H1 (cell line): ENCODE measurements around the gene FUT2. TPM values are rescaled to one million over a fixed set of nuclear protein-coding genes. Genes with fewer than 3 reads are reported as not detected.

Source experiments
- ASH2L ChIP-seq: fragments of 200-600, 300-600 bp; sonication (generic); IDR thresholded peaks from one replicate; pipeline ENCODE4 v1.7.1; 2017; ENCODE audit warnings: low read length
- BRCA1 ChIP-seq: IDR thresholded peaks from 2 replicates; pipeline ENCODE4 v1.6.1; 2012; ENCODE audit warnings: low read depth, low read length, improper control_type of control experiment
- KDM4A ChIP-seq: IDR thresholded peaks from one replicate; pipeline ENCODE4 v1.7.1; 2012; ENCODE audit warnings: low read depth, mild to moderate bottlenecking, moderate library complexity, low read length, inconsistent platforms; ENCODE audit not compliant: severe bottlenecking
- TCF12 ChIP-seq: IDR thresholded peaks from 2 replicates; pipeline ENCODE4 v1.6.1; 2011; ENCODE audit warnings: low read depth, mild to moderate bottlenecking, low read length
- YY1 ChIP-seq: IDR thresholded peaks from 2 replicates; pipeline ENCODE4 v1.6.1; 2011; ENCODE audit warnings: low read depth, mild to moderate bottlenecking, low read length
- polyA plus RNA-seq, 7 experiments: library from polyadenylated mRNA; depleted of rRNA in 3 of 7; stranded (reverse) in 5 of 7; unstranded in 2 of 7; fragments of >200 nt in 5 of 7; fragments of 200-250 nt in 2 of 7; gene quantifications; 1 replicate in 5 of 7; 2 replicates in 1 of 7; 4 replicates in 1 of 7; pipeline versions ENCODE4 v1.2.1 to v1.2.3, GENCODE V29; 2011 to 2013; ENCODE audit warnings: missing spikeins in 2 of 7, mixed read lengths in 2 of 7
- total RNA-seq: library from RNA; stranded (reverse); fragmentation: NEBNext Ultra II Directional; extraction: Animal tissue kit (Norgen Biotek cat#: 25700); gene quantifications from 2 replicates; pipeline ENCODE4 v1.2.1, GENCODE V29; 2021
- TF ChIP-seq, protein P1 (sequence below): fragments of 300-600 bp; sonication (generic); IDR thresholded peaks from 2 replicates; pipeline ENCODE4 v1.7.1; 2012; ENCODE audit warnings: low read length, moderate library complexity, mild to moderate bottlenecking, inconsistent platforms; ENCODE audit not compliant: insufficient replicate concordance
- TF ChIP-seq, protein P2 (sequence below): IDR thresholded peaks from 2 replicates; pipeline ENCODE4 v1.6.1; 2011; ENCODE audit warnings: low read length, improper control_type of control experiment

The FUT2 gene
- total and polyA plus RNA-seq, 2 of the 8 experiments (the other 6 are each of a cell fraction or from before 2014, with no cell fraction given): 5.0 to 5.6 TPM

DNA sequence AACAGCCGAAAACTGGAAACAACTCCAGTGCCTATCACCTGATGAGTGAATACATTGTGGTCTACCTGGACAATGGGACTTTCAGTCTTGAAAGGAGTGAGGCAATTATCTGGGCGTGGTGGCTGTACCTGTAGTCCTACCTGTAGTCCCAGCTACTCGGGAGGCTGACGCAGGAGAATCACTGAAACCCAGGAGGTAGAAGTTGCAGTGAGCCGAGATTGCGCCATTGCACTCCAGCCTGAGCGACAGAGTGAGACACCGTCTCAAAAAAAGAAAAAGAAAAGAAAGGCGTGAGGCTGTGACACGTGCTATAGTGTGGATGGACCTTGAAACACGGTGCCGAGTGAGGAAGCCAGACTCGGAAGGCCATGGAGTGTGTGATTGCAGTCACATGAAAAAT is 18.9 kb upstream of the FUT2 start (continued):
- TF ChIP-seq, protein P1, sequence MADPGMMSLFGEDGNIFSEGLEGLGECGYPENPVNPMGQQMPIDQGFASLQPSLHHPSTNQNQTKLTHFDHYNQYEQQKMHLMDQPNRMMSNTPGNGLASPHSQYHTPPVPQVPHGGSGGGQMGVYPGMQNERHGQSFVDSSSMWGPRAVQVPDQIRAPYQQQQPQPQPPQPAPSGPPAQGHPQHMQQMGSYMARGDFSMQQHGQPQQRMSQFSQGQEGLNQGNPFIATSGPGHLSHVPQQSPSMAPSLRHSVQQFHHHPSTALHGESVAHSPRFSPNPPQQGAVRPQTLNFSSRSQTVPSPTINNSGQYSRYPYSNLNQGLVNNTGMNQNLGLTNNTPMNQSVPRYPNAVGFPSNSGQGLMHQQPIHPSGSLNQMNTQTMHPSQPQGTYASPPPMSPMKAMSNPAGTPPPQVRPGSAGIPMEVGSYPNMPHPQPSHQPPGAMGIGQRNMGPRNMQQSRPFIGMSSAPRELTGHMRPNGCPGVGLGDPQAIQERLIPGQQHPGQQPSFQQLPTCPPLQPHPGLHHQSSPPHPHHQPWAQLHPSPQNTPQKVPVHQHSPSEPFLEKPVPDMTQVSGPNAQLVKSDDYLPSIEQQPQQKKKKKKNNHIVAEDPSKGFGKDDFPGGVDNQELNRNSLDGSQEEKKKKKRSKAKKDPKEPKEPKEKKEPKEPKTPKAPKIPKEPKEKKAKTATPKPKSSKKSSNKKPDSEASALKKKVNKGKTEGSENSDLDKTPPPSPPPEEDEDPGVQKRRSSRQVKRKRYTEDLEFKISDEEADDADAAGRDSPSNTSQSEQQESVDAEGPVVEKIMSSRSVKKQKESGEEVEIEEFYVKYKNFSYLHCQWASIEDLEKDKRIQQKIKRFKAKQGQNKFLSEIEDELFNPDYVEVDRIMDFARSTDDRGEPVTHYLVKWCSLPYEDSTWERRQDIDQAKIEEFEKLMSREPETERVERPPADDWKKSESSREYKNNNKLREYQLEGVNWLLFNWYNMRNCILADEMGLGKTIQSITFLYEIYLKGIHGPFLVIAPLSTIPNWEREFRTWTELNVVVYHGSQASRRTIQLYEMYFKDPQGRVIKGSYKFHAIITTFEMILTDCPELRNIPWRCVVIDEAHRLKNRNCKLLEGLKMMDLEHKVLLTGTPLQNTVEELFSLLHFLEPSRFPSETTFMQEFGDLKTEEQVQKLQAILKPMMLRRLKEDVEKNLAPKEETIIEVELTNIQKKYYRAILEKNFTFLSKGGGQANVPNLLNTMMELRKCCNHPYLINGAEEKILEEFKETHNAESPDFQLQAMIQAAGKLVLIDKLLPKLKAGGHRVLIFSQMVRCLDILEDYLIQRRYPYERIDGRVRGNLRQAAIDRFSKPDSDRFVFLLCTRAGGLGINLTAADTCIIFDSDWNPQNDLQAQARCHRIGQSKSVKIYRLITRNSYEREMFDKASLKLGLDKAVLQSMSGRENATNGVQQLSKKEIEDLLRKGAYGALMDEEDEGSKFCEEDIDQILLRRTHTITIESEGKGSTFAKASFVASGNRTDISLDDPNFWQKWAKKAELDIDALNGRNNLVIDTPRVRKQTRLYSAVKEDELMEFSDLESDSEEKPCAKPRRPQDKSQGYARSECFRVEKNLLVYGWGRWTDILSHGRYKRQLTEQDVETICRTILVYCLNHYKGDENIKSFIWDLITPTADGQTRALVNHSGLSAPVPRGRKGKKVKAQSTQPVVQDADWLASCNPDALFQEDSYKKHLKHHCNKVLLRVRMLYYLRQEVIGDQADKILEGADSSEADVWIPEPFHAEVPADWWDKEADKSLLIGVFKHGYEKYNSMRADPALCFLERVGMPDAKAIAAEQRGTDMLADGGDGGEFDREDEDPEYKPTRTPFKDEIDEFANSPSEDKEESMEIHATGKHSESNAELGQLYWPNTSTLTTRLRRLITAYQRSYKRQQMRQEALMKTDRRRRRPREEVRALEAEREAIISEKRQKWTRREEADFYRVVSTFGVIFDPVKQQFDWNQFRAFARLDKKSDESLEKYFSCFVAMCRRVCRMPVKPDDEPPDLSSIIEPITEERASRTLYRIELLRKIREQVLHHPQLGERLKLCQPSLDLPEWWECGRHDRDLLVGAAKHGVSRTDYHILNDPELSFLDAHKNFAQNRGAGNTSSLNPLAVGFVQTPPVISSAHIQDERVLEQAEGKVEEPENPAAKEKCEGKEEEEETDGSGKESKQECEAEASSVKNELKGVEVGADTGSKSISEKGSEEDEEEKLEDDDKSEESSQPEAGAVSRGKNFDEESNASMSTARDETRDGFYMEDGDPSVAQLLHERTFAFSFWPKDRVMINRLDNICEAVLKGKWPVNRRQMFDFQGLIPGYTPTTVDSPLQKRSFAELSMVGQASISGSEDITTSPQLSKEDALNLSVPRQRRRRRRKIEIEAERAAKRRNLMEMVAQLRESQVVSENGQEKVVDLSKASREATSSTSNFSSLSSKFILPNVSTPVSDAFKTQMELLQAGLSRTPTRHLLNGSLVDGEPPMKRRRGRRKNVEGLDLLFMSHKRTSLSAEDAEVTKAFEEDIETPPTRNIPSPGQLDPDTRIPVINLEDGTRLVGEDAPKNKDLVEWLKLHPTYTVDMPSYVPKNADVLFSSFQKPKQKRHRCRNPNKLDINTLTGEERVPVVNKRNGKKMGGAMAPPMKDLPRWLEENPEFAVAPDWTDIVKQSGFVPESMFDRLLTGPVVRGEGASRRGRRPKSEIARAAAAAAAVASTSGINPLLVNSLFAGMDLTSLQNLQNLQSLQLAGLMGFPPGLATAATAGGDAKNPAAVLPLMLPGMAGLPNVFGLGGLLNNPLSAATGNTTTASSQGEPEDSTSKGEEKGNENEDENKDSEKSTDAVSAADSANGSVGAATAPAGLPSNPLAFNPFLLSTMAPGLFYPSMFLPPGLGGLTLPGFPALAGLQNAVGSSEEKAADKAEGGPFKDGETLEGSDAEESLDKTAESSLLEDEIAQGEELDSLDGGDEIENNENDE: no peak
- TF ChIP-seq ASH2L (no peak), TCF12 (no peak), YY1 (no peak), KDM4A (no peak), BRCA1 (no peak)
- TF ChIP-seq, protein P2, sequence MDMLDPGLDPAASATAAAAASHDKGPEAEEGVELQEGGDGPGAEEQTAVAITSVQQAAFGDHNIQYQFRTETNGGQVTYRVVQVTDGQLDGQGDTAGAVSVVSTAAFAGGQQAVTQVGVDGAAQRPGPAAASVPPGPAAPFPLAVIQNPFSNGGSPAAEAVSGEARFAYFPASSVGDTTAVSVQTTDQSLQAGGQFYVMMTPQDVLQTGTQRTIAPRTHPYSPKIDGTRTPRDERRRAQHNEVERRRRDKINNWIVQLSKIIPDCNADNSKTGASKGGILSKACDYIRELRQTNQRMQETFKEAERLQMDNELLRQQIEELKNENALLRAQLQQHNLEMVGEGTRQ: no peak
